ENCODE measurements around the gene ITLN2. TPM values are rescaled to one million over a fixed set of nuclear protein-coding genes. Genes with fewer than 3 reads are reported as not detected.

ITLN2 gene
- total and polyA plus RNA-seq, 9 of the 15 experiments (the other 6 are each of a cell fraction or from before 2014, with no cell fraction given): not detected

GRCh38 chr1:160954158-160955104 lies at the start of gene ITLN2 (continued):
- TF ChIP-seq HMG20A (CRISPR knock-in tag; conservative IDR thresholded peaks at IDR 0.05): no peak
- no peak for TF ChIP-seq CBX1 (IDR thresholded peaks at IDR 0.05; ENCODE audit: low read depth)
- TF ChIP-seq CSDE1 (IDR thresholded peaks at IDR 0.05): no peak
- TF ChIP-seq GATA2 (CRISPR knock-in tag; IDR thresholded peaks at IDR 0.05): no peak
- no peak for TF ChIP-seq TOE1 (IDR thresholded peaks at IDR 0.05; ENCODE audit: borderline replicate concordance)
- TF ChIP-seq TOE1 (CRISPR knock-in tag; IDR thresholded peaks at IDR 0.05; ENCODE audit: borderline replicate concordance, low read depth): no peak
- TF ChIP-seq FOSL1 (tag; conservative IDR thresholded peaks at IDR 0.05): no peak
- no peak for TF ChIP-seq ZC3H11A (IDR thresholded peaks at IDR 0.05; ENCODE audit: low read depth, low read length)
- TF ChIP-seq RBM22 (IDR thresholded peaks at IDR 0.05; ENCODE audit: low read depth, low read length, poor library complexity, severe bottlenecking): no peak
- TF ChIP-seq HDAC3 (IDR thresholded peaks at IDR 0.05; ENCODE audit: borderline replicate concordance, partially characterized antibody): no peak
- no peak for TF ChIP-seq ELK1 (CRISPR knock-in tag; IDR thresholded peaks at IDR 0.05)
- TF ChIP-seq TFAM (CRISPR knock-in tag; conservative IDR thresholded peaks at IDR 0.05): no peak
- peak; percentile 46; the same call in 1 of the 2 replicates for TF ChIP-seq REST (IDR thresholded peaks at IDR 0.05; ENCODE audit: borderline replicate concordance)
- no peak for TF ChIP-seq REST (CRISPR knock-in tag; IDR thresholded peaks at IDR 0.05; ENCODE audit: low read depth)
- TF ChIP-seq THRA (IDR thresholded peaks at IDR 0.05): no peak
